GM13977 (cell line): ENCODE data around the gene CBFA2T3.

ENCODE experiments used
- DNase-seq: peaks from one replicate; pipeline ENCODE4 v3.0.0; 2012; ENCODE audit warnings: low spot score
- in situ Hi-C: fragments of 300-500 bp; cut with MboI; formaldehyde crosslinking; loops from one replicate; pipeline ENCODE4 v1.12.0; 2022; ENCODE audit warnings: low sequenced_read_pairs, low pct_unique_long_range_greater_than_20kb, mixed read lengths, inconsistent platforms; ENCODE audit not compliant: unreplicated experiment
- TF ChIP-seq, protein P1 (sequence below): IDR thresholded peaks from 2 replicates; pipeline ENCODE4 v1.5.1; 2012; ENCODE audit warnings: mild to moderate bottlenecking, control low read depth; ENCODE audit not compliant: insufficient read depth; ENCODE audit errors: extremely low read depth, missing control alignments

Gene CBFA2T3

DNA sequence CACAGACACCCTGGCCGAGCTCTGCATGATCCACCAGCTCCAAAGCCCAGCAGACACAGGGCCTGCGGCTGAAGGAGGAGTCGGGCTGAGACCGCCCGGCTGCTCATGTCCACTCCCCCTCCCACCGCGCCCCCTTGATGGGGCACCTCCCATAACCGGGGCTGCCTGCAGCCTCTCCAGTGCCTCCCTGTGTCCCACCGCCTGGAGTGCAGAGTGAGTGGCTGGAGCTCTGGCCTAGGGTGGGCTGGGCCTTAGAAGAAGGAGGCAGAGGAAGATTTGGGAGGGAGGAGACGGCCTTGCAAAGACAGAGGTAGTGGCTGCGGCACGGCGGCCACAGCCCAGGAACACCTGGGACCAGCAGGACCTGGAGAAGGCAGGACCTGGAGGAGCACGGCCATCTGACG is 4.0 kb downstream of the CBFA2T3 start:
- no peak for DNase-seq
- in situ Hi-C loops: no loop called here
- TF ChIP-seq, protein P1, sequence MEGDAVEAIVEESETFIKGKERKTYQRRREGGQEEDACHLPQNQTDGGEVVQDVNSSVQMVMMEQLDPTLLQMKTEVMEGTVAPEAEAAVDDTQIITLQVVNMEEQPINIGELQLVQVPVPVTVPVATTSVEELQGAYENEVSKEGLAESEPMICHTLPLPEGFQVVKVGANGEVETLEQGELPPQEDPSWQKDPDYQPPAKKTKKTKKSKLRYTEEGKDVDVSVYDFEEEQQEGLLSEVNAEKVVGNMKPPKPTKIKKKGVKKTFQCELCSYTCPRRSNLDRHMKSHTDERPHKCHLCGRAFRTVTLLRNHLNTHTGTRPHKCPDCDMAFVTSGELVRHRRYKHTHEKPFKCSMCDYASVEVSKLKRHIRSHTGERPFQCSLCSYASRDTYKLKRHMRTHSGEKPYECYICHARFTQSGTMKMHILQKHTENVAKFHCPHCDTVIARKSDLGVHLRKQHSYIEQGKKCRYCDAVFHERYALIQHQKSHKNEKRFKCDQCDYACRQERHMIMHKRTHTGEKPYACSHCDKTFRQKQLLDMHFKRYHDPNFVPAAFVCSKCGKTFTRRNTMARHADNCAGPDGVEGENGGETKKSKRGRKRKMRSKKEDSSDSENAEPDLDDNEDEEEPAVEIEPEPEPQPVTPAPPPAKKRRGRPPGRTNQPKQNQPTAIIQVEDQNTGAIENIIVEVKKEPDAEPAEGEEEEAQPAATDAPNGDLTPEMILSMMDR: no peak

DNA sequence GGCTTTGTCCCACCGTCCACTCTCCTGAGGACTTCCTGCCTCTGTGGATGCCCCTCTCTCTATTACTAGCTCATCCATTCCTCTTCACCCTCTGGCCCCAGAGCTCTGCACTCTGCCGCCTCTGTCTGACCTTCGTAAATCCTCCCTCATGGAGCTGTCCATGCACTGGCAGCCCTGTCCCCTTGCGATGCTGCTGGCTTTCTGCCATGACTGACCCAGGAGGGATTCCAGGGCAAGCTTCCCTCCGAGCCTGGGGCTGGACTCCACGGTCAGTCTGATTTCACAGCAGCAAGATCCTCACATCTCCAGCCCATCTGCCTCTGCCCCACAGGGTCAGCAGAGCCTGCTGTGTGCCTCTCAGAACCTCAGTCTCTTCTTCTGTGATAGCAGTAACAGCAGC is 4.7 kb downstream of the CBFA2T3 start:
- in situ Hi-C loops: no loop called here
- no peak for DNase-seq

DNA sequence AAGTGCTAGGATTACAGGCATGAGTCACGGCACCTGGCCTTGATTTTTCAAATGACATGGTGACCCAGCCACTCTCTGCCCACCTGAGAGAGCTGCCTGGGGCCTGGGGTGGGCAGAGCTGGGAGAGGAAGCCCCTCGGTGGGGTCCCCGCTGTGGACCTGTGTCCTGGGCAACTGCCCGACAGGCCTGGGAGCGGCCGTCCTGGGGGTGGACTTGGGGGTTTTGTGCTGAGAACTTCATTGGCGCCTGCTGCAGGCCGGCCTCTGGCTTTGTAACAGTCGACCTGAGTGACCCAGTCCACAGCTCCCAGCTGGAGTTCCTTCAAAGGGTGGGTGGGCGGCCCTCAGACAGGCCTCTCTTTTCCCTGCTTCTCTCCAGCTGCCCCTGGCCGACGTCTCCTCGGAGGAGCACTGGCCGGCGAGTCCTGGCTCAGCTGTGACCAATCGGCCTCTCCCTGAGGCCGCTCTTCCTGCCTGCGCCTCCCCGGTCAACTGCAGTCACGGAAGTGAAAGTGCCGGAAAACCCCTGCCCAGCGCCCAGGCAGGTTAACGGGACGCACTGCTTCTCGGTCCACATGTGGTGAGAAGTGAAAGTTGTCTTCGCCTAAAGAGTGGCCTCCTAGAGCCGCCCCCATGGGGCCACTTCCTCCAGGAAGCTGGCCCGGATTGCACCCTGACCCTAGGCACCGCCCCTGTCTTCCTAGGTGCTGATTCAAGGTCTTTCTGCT is 5.5 kb downstream of the CBFA2T3 start:
- in situ Hi-C loops: no loop called here
- peak; percentile 84 for DNase-seq
- TF ChIP-seq, protein P1: no peak

More for the DNA sequence above, 4.7 kb downstream of the CBFA2T3 start:
- TF ChIP-seq, protein P1: no peak

DNA sequence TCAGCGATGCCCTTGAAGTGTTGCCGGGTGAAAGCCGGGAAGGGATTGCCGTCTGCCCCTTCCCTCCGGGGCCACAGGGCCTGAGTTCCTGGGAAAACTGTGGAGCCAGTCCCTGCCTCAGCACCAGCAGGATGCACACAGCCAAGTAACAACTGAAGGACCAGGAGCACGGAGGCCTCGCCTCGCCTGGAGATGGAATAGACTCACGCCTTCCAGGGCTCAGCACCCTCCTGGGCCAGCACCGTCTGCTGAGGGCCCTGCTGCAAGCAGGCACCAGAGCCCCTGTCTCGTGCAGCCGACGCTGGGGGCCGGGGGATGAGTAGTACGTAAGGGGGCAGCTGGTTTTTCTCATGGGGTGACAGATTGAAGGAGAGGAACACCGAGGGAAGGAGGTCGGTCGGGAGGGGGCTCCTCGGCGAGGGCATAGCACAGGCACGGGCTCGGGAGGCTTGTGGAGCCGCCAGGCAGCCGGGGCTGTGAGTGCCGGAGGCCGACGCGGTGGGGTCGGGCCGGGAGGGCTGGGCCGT is 6.4 kb downstream of the CBFA2T3 start:
- no peak for DNase-seq
- in situ Hi-C loops: no loop called here
- TF ChIP-seq, protein P1: no peak

DNA sequence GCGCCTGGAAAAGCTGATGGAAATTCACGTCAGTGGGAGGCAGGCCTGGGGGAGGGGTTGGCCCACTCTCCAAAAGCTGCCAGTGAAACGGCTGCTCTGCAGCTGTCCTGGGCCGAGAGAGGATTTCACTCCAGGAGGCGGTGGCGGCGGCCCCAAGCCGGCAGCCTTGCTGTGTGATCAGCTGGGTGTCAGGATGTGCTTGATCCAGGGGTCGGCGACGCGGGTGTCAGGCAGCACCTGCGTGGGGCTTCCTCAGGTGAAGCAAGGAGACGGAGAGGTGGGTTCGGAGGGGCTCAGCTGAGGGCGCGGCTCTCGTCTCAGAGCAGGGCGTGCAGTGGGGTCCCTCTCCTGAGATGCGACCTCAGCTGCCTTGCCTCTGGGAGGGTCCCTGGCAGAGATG is 7.0 kb downstream of the CBFA2T3 start:
- in situ Hi-C loops: no loop called here
- TF ChIP-seq, protein P1: no peak
- no peak for DNase-seq

DNA sequence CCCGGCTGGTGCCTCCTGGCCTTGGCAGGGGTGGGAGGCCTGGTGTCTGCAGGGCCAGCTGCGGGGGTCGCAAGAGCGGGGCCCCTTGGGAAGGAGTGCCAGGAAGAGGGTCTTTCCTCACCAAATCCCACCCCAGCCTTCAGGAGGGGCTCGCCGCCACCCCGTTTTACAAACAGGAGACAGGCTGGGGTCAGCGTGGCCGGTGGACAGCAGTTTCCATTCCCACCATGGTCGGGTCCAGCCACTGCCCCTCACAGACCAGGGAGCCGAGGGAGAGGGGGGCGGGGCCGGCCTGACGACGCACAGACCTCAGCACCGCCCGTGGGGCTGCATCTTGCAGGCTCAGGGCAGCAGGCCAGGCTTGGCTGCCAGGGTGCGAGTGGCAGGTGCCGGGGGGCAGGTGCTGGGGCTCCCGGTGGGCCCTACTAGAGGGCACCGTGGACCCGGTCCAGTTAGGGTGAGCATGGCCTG is 7.6 kb downstream of the CBFA2T3 start:
- in situ Hi-C loops: no loop called here
- no peak for DNase-seq
- TF ChIP-seq, protein P1: no peak
